ENCODE data around the gene MYO9A. TPM values are rescaled to one million over a fixed set of nuclear protein-coding genes. Genes with fewer than 3 reads are reported as not detected.
A peak's percentile ranks its signal among the peaks of the same experiment; 100 is the strongest.

MYO9A gene
- total RNA-seq, 1 experiment from 2014 or later = 30.1 TPM

- BruUV-seq (replicated peaks) = no TSS peak
- H3K27me3 ChIP-seq (replicated peaks; ENCODE audit: insufficient read depth, low read depth, low read length, poor library complexity) = no peaks in the 10 kb centered on the region
- no peaks in the 10 kb centered on the region for H3K9me3 ChIP-seq (ENCODE audit: low read depth, low read length, poor library complexity, severe bottlenecking)
- peaks cover 14% of the 10 kb centered on the region for H3K4me1 ChIP-seq (ENCODE audit: insufficient read depth, low read length, poor library complexity, severe bottlenecking)
- no peak overlapping the region for H3K4me3 ChIP-seq (ENCODE audit: low read depth, low read length, poor library complexity, severe bottlenecking)
- POLR2A ChIA-PET (ENCODE audit: low non-redundant PET) = no interaction called here
- TF ChIP-seq EZH2 (IDR thresholded peaks at IDR 0.05; ENCODE audit: borderline replicate concordance, low read depth, low read length, poor library complexity, severe bottlenecking) (no peak), CTCF (conservative IDR thresholded peaks at IDR 0.05; ENCODE audit: low read depth, low read length) (peak; percentile 62)
- CTCF ChIA-PET = interaction anchor here (0.6 to 3.6 kb wide), 3 partner anchors 59 to 408 kb away, joined by 3 to 22 read pairs (median 5); no protein-coding TSS in a partner anchor
- no peaks in the 10 kb centered on the region for H3K36me3 ChIP-seq (ENCODE audit: insufficient read depth, low read length, poor library complexity, severe bottlenecking)
- no peak overlapping the region for H3K27ac ChIP-seq (ENCODE audit: low read depth, low read length, poor library complexity, severe bottlenecking)
- intact Hi-C loops (cut with micrococcal nuclease; ENCODE audit: unreplicated experiment) = loop anchor here (1.0 to 5.0 kb wide), 4 partner anchors 50 to 415 kb away; no protein-coding TSS in a partner anchor
- DNase-seq (ENCODE audit: low spot score) = peak; percentile 29
Observed at GRCh38 chr15:71802770-71803169, 315.2 kb downstream of the MYO9A start.

DNA sequence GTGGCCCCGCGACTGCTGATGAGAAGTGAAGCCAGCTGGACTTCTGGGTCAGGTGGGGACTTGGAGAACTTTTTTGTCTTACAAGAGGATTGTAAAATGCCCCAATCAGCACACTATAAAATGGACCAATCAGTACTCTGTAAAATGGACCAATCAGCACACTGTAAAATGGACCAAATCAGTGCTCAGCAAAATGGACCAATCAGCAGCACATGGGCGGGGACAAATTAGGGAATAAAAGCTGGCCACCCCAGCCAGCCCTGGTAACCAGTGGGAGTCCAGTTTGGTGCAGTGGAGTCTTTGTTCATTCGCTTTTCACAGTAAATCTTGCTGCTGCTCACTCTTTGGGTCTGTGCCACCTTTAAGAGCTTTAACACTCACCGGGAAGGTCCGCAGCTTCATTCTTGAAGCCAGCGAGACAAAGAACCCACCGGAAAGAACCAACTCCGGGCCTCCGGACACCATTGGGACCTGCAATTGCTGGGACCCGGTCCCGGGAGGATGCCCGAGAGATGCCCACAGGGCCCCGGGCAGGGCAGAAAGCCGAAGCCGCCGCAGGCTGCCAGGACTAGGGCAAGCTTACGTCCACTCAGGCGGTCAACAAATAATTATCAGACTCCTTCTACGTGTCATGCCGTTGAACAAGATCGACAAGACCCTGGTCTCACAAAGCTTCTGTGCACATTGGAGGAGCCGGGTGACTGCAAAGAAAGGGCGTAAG, 315.9 kb downstream of the MYO9A start:
- Histone ChIP-seq H3K36me3 (ENCODE audit: insufficient read depth, low read length, poor library complexity, severe bottlenecking) (no peaks in the 10 kb centered on the region), H3K27me3 (replicated peaks; ENCODE audit: insufficient read depth, low read depth, low read length, poor library complexity) (no peaks in the 10 kb centered on the region), H3K27ac (ENCODE audit: low read depth, low read length, poor library complexity, severe bottlenecking) (no peak overlapping the region), H3K9me3 (ENCODE audit: low read depth, low read length, poor library complexity, severe bottlenecking) (no peaks in the 10 kb centered on the region), H3K4me1 (ENCODE audit: insufficient read depth, low read length, poor library complexity, severe bottlenecking) (peaks cover 10% of the 10 kb centered on the region), H3K4me3 (ENCODE audit: low read depth, low read length, poor library complexity, severe bottlenecking) (no peak overlapping the region)
- CTCF ChIA-PET = interaction anchor here (0.6 to 3.6 kb wide), 5 partner anchors 50 to 409 kb away, joined by 3 to 22 read pairs (median 5); no protein-coding TSS in a partner anchor
- POLR2A ChIA-PET (ENCODE audit: low non-redundant PET) = no interaction called here
- intact Hi-C loops (cut with micrococcal nuclease; ENCODE audit: unreplicated experiment) = loop anchor here (1.0 to 5.0 kb wide), 4 partner anchors 50 to 415 kb away; no protein-coding TSS in a partner anchor
- no peak for DNase-seq (ENCODE audit: low spot score)
- TF ChIP-seq EZH2 (IDR thresholded peaks at IDR 0.05; ENCODE audit: borderline replicate concordance, low read depth, low read length, poor library complexity, severe bottlenecking) (no peak), CTCF (conservative IDR thresholded peaks at IDR 0.05; ENCODE audit: low read depth, low read length) (no peak)
- BruUV-seq (replicated peaks) = no TSS peak

DNA sequence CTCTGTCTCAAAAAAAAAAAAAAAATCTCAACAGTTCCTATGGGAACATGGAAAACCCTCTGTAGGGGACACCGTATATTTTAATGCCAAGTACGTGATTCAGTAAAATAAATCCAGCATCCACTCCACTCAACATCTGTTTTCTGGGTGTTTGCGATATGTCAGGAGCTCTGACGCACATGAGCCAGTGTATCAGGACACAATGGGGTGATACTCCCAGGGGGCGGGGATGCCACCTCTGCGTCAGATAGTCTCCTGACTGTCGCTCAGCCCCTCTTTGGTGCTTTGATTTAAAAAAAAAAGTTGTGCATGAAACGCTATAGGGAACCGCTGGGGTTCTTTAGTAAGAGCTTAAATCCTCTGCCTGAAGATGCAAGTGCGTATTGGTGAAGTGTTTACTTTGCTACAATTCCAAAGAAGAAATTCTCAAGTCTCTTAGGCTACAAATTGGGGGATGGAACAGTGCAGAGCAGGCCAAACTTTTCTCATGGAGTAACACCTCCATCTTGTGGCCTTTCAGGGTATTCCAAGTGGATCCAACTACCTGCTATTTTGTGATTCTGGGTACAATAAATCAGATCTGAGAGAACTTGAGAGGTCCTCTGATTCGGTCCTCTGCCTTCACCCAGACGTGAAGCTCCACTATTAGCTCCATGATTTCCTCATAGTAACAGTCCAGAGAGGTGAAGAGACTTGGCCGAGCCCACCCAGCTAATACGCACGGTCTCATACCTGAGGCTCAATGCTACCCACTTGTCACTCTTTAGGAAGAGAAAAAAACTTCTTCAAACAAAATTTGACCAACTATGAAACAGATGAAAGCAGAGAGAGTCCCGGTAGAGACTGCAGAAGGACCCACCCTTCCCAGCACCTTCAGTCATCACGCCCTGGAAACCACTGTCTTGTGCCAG, 316.9 kb downstream of the MYO9A start:
- CTCF ChIA-PET = interaction anchor here (1.2 to 3.6 kb wide), 2 partner anchors 48 to 57 kb away, joined by 3 to 22 read pairs; no protein-coding TSS in a partner anchor
- TF ChIP-seq CTCF (conservative IDR thresholded peaks at IDR 0.05; ENCODE audit: low read depth, low read length) = peak; percentile 78
- no peak for TF ChIP-seq EZH2 (IDR thresholded peaks at IDR 0.05; ENCODE audit: borderline replicate concordance, low read depth, low read length, poor library complexity, severe bottlenecking)
- no TSS peak for BruUV-seq (replicated peaks)
- intact Hi-C loops (cut with micrococcal nuclease; ENCODE audit: unreplicated experiment) = loop anchor here (5.0 kb wide), 3 partner anchors 49 to 414 kb away; no protein-coding TSS in a partner anchor
- POLR2A ChIA-PET (ENCODE audit: low non-redundant PET) = no interaction called here
- DNase-seq (ENCODE audit: low spot score) = peak; percentile 75
- Histone ChIP-seq H3K27me3 (replicated peaks; ENCODE audit: insufficient read depth, low read depth, low read length, poor library complexity) (no peaks in the 10 kb centered on the region), H3K36me3 (ENCODE audit: insufficient read depth, low read length, poor library complexity, severe bottlenecking) (no peaks in the 10 kb centered on the region), H3K27ac (ENCODE audit: low read depth, low read length, poor library complexity, severe bottlenecking) (no peak overlapping the region), H3K9me3 (ENCODE audit: low read depth, low read length, poor library complexity, severe bottlenecking) (no peaks in the 10 kb centered on the region), H3K4me1 (ENCODE audit: insufficient read depth, low read length, poor library complexity, severe bottlenecking) (no peaks in the 10 kb centered on the region), H3K4me3 (ENCODE audit: low read depth, low read length, poor library complexity, severe bottlenecking) (no peak overlapping the region)
